ENCODE measurements around the gene EDN1.

The EDN1 gene

DNA sequence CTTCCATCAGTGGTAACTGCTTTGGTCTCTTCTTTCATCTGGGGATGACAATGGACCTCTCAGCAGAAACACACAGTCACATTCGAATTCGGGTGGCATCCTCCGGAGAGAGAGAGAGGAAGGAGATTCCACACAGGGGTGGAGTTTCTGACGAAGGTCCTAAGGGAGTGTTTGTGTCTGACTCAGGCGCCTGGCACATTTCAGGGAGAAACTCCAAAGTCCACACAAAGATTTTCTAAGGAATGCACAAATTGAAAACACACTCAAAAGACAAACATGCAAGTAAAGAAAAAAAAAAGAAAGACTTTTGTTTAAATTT, 6.1 kb downstream of the EDN1 start:
- TF ChIP-seq CTCF (IDR thresholded peaks at IDR 0.05; ENCODE audit: low read depth, low read length), result no peak
- DNase-seq (ENCODE audit: low read depth, low spot score), result peak; percentile 79
- in situ Hi-C loops (cut with HindIII; ENCODE audit: low sequenced_read_pairs), result no loop called here
- H3K4me3 ChIP-seq (ENCODE audit: low read depth, low read length), result no peak overlapping the region

- TF ChIP-seq CTCF (IDR thresholded peaks at IDR 0.05; ENCODE audit: low read depth, low read length), result no peak
- no peak overlapping the region for H3K4me3 ChIP-seq (ENCODE audit: low read depth, low read length)
- no peak for DNase-seq (ENCODE audit: low read depth, low spot score)
- in situ Hi-C loops (cut with HindIII; ENCODE audit: low sequenced_read_pairs), result no loop called here
Measured at GRCh38 chr6:12296604-12297003, 6.4 kb downstream of the EDN1 start.

GRCh38 chr6:12297363-12298016, 7.3 kb downstream of the EDN1 start:
- no peak for TF ChIP-seq CTCF (IDR thresholded peaks at IDR 0.05; ENCODE audit: low read depth, low read length)
- in situ Hi-C loops (cut with HindIII; ENCODE audit: low sequenced_read_pairs), result no loop called here
- no peak overlapping the region for H3K4me3 ChIP-seq (ENCODE audit: low read depth, low read length)
- DNase-seq (ENCODE audit: low read depth, low spot score), result no peak

DNA sequence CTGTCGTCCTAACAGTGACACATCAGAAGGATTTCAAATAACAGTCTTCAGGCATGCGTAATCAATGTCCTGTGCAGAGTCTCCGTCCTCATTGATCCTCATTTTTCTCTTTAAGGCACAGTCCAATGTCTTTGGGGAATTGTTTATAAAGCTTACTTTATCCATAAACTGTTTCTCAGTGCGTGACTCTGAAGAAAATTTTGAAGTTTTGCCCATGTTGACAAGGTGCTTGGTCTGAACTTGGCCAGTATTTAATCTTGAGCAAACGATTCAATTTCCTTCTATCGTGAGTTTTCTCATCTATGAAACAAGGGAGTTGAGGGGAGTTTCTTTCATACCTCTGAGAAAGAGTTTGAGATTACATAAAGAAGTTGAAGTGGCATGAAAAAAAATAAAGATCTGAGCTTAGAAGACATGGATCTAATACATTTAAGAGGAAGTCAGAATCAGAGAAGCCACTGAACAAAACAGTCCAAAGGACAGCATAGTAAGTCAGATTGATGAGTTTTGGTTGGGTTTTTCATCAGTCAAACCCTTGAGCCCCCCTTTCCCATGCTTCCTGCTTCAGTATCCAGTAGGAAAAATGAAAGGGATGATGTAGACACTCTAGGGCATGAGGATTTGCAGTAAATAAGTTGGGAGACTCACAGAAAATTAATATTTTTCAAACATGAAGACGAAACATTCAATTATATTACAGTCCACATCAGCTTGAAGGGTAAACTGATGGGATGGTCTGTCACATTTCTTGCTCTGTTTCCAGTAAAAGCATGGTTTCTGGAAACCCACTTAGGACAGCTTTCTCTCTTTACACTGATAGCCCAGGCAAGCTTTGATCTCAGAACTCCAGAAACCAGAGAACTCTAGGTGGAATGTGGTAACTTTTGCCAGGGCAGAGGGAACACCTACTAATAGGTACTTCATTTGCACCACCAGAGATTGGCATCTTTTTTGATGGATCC, 8.1 kb downstream of the EDN1 start:
- no peak for DNase-seq (ENCODE audit: low read depth, low spot score)
- in situ Hi-C loops (cut with HindIII; ENCODE audit: low sequenced_read_pairs), result no loop called here
- H3K4me3 ChIP-seq (ENCODE audit: low read depth, low read length), result no peak overlapping the region
- TF ChIP-seq CTCF (IDR thresholded peaks at IDR 0.05; ENCODE audit: low read depth, low read length), result no peak

DNA sequence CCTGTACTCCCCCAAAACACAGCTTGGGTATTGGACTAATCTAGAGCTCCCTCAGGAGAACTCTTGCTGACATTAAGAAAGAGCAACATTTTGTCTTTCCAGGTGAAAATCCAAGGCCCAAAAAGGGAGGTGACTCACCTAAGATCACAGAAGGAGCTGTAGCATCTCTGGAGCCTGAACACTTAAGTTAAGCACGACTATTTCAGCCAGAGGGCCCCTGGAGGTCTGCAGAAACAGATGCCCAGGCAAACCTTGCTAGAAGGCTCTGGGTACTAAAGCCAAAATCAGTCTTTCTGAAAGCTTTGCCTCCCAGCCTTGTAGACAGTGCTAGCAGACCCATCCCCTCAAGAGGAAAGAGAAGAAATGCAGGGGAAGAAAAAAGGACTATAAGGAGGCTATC, 8.8 kb downstream of the EDN1 start:
- TF ChIP-seq CTCF (IDR thresholded peaks at IDR 0.05; ENCODE audit: low read depth, low read length), result no peak
- in situ Hi-C loops (cut with HindIII; ENCODE audit: low sequenced_read_pairs), result no loop called here
- DNase-seq (ENCODE audit: low read depth, low spot score), result no peak
- H3K4me3 ChIP-seq (ENCODE audit: low read depth, low read length), result no peak overlapping the region

GRCh38 chr6:12301018-12301417, 10.9 kb downstream of the EDN1 start:
- no peak for DNase-seq (ENCODE audit: low read depth, low spot score)
- in situ Hi-C loops (cut with HindIII; ENCODE audit: low sequenced_read_pairs), result no loop called here

More at GRCh38 chr6:12301018-12301417, 10.9 kb downstream of the EDN1 start:
- H3K4me3 ChIP-seq (ENCODE audit: low read depth, low read length), result no peak overlapping the region
- TF ChIP-seq CTCF (IDR thresholded peaks at IDR 0.05; ENCODE audit: low read depth, low read length), result no peak

Data from astrocyte of the spinal cord (primary cell).